ENCODE measurements around the gene ASXL1.

The ASXL1 gene

GRCh38 chr20:32482442-32483261 lies 124.5 kb downstream of the ASXL1 start:
- DNase-seq = no peak

GRCh38 chr20:32483351-32484224 lies 125.5 kb downstream of the ASXL1 start:
- peak; percentile 62 to 79 for DNase-seq

DNA sequence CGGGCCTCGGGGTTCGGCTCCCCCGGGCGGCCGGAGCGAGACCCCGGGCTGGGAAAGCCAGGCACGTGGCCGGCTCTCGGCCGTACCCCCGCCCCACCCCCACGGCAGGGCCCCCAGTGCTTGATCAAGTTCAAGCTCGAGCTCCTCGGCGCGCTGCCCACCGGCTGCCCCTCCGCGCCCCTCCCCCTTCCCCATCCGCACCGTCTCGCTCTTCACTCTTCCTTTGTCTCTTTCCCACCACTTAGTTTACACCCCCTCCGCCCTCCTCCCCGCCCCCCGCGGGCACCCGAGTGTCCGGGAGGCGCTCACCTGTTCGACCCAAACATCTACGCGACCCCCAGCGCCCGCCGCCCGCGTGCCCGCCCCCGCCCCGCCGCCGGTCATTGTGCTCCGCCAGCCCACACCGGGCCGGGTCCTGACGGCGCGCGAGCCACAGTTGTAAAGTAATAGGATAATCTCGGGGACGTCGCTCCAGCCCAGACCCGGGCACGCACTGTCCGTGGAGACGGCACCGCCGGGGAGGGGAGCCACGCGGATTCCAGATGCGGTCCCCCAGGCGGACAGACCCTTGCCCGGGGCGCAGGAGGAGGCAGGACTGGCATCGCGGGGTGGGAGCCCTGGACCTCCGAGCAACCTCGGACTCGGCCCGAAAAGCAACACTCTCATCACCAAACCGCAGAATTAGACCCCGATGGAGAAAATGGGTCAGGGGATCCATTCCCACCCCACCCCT lies 126.3 kb downstream of the ASXL1 start:
- DNase-seq = peak in 1 of 2 experiments; percentile 59

- DNase-seq = peak; percentile 71 to 96
These were observed 127.0 kb downstream of the ASXL1 start for GRCh38 chr20:32484958-32485769.

- no peak for DNase-seq
These were observed 127.8 kb downstream of the ASXL1 start for GRCh38 chr20:32485770-32486478.

- no peak for DNase-seq
These were observed 129.2 kb downstream of the ASXL1 start for GRCh38 chr20:32487381-32487780.

DNA sequence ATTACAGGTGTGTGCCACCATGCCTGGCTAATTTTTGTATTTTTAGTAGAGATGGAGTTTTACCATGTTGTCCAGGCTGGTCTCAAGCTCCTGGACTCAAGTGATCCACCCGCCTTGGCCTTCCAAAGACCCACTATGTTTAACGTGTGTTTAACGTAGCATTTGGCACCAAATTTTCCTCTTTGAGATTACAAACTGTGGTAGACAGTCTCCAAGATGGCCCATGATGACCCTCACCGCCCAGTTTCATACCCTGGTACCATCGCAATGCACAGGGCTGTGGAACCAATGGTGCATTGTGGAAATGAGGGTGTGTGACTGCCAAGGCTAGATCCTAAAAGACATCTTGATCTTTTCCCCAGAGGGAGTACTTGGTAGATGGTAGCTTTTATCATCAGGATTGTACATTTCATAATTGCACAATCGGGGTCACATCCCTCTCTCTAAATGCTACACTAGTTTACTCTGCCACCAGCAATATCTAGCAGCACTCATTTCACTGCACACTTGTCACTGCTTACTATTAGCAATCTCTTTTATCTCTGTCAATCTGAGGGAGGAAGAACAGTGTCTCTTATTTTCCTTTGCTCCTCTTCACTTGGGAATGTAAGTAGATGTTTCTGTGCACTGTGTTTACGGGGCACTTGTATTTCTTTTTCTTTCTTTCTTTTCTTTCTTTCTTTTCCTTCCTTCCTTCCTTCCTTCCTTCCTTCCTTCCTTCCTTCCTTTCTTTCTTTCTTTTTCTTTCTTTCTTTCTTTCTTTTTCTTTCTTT lies 130.1 kb downstream of the ASXL1 start:
- no peak for DNase-seq
